Measurements from ENCODE around the gene HOXA1.

The HOXA1 gene

GRCh38 chr7:27116031-27116961 is 20.5 kb upstream of the HOXA1 start (continued):
- TF ChIP-seq ZNF423 (tag by site-specific recombination; IDR thresholded peaks at IDR 0.05) (no peak), ZNF18 (tag by site-specific recombination; IDR thresholded peaks at IDR 0.05) (no peak), ZBTB8A (tag by site-specific recombination; IDR thresholded peaks at IDR 0.05) (peak; percentile 62; the same call in 1 of the 2 replicates), ZNF214 (tag by site-specific recombination; IDR thresholded peaks at IDR 0.05; ENCODE audit: borderline replicate concordance) (no peak), ZNF239 (tag by site-specific recombination; IDR thresholded peaks at IDR 0.05) (no peak), ZNF169 (tag by site-specific recombination; IDR thresholded peaks at IDR 0.05) (no peak), ZNF488 (tag by site-specific recombination; IDR thresholded peaks at IDR 0.05) (no peak), ZNF792 (tag by site-specific recombination; IDR thresholded peaks at IDR 0.05) (no peak), ZNF292 (tag by site-specific recombination; IDR thresholded peaks at IDR 0.05; ENCODE audit: borderline replicate concordance, low read depth) (no peak), ZFP37 (tag by site-specific recombination; IDR thresholded peaks at IDR 0.05) (no peak), ZNF280D (tag by site-specific recombination; IDR thresholded peaks at IDR 0.05) (no peak), RBAK (tag by site-specific recombination; IDR thresholded peaks at IDR 0.05) (no peak), ZNF768 (tag by site-specific recombination; IDR thresholded peaks at IDR 0.05) (no peak), GLI2 (tag by site-specific recombination; IDR thresholded peaks at IDR 0.05; ENCODE audit: borderline replicate concordance, low read depth) (0 out of 2 replicates have a peak, but pooled peaks have one; percentile 44), ZNF514 (tag by site-specific recombination; IDR thresholded peaks at IDR 0.05) (no peak), ZBTB10 (tag by site-specific recombination; IDR thresholded peaks at IDR 0.05) (no peak), ZSCAN16 (tag by site-specific recombination; IDR thresholded peaks at IDR 0.05) (0 out of 2 replicates have a peak, but pooled peaks have one; percentile 62), ZNF747 (tag by site-specific recombination; IDR thresholded peaks at IDR 0.05) (no peak), ZNF529 (tag by site-specific recombination; IDR thresholded peaks at IDR 0.05; ENCODE audit: insufficient replicate concordance) (no peak), ZNF530 (tag by site-specific recombination; IDR thresholded peaks at IDR 0.05; ENCODE audit: low read depth) (no peak), ZNF311 (tag by site-specific recombination; IDR thresholded peaks at IDR 0.05; ENCODE audit: borderline replicate concordance) (no peak), ZNF274 (IDR thresholded peaks at IDR 0.05; ENCODE audit: low read length) (no peak), ZNF274 (tag by site-specific recombination; IDR thresholded peaks at IDR 0.05; ENCODE audit: borderline replicate concordance) (no peak), ZNF600 (tag by site-specific recombination; IDR thresholded peaks at IDR 0.05) (0 out of 2 replicates have a peak, but pooled peaks have one; percentile 7), ZNF335 (tag by site-specific recombination; conservative IDR thresholded peaks at IDR 0.05) (peak; percentile 59), ZNF157 (tag by site-specific recombination; IDR thresholded peaks at IDR 0.05) (no peak), ZNF558 (tag by site-specific recombination; IDR thresholded peaks at IDR 0.05) (no peak), ZNF202 (tag by site-specific recombination; IDR thresholded peaks at IDR 0.05; ENCODE audit: borderline replicate concordance) (no peak), ZSCAN5A (tag by site-specific recombination; IDR thresholded peaks at IDR 0.05) (no peak), ZNF701 (tag by site-specific recombination; IDR thresholded peaks at IDR 0.05) (no peak), ZNF140 (tag by site-specific recombination; IDR thresholded peaks at IDR 0.05) (no peak)

Data from HEK293 (cell line).